ENCODE data around the gene GEMIN4. TPM values are rescaled to one million over a fixed set of nuclear protein-coding genes. Genes with fewer than 3 reads are reported as not detected.

The GEMIN4 gene
- total and polyA plus RNA-seq, 4 donors = 2.8 to 7.0 (median 5.9) TPM

- TF ChIP-seq ZBTB33 (IDR thresholded peaks at IDR 0.05) (no peak), CTCF (IDR thresholded peaks at IDR 0.05; ENCODE audit: low read depth, low read length, missing input control) (no peak), RXRA (IDR thresholded peaks at IDR 0.05) (no peak), NR2F2 (IDR thresholded peaks at IDR 0.05) (no peak), FOXA1 (IDR thresholded peaks at IDR 0.05) (no peak), HNF4G (IDR thresholded peaks at IDR 0.05) (no peak), HNF4A (conservative IDR thresholded peaks at IDR 0.05) (no peak), GABPA (IDR thresholded peaks at IDR 0.05 in 1 of 2, conservative IDR thresholded peaks at IDR 0.05 in 1 of 2) (no peak), MAX (IDR thresholded peaks at IDR 0.05) (no peak), ATF3 (IDR thresholded peaks at IDR 0.05) (no peak), FOXA2 (IDR thresholded peaks at IDR 0.05) (no peak), SP1 (IDR thresholded peaks at IDR 0.05) (no peak)
- H3K27me3 ChIP-seq (ENCODE audit: control insufficient read depth in 4 of 4, insufficient read depth in 4 of 4, low read length in 3 of 4) = no peaks in the 10 kb centered on the region
- H3K27ac ChIP-seq (ENCODE audit: low read depth in 1 of 2, low read length in 2 of 2) = no peak overlapping the region
- WGBS = 94% methylated on average over 14 of the region's 14 CpGs
- no peak for DNase-seq (ENCODE audit: low spot score)
- H3K9ac ChIP-seq (ENCODE audit: low read depth in 1 of 2, low read length in 2 of 2) = no peak overlapping the region
- no peaks in the 10 kb centered on the region for H3K9me3 ChIP-seq (ENCODE audit: control insufficient read depth in 4 of 4, low read length in 3 of 4)
- peaks cover 0 to 5% (median 0%) of the 10 kb centered on the region in 4 donors for H3K4me1 ChIP-seq (ENCODE audit: control insufficient read depth in 4 of 4, insufficient read depth in 4 of 4, low read length in 3 of 4)
- peaks cover 4 to 37% (median 23%) of the 10 kb centered on the region in 4 donors for H3K36me3 ChIP-seq (ENCODE audit: control insufficient read depth in 4 of 4, insufficient read depth in 3 of 4, low read depth in 1 of 4, low read length in 3 of 4)
- no peak overlapping the region for H3K4me3 ChIP-seq (ENCODE audit: low read depth in 1 of 3, low read length in 3 of 3)
Measured at GRCh38 chr17:789160-789840, 37.2 kb upstream of the GEMIN4 start.

- TF ChIP-seq FOXA2 (IDR thresholded peaks at IDR 0.05) (no peak), HNF4G (IDR thresholded peaks at IDR 0.05) (no peak), RAD21 (IDR thresholded peaks at IDR 0.05) (no peak), FOXA1 (IDR thresholded peaks at IDR 0.05) (no peak)
- Histone ChIP-seq H3K9me3 (ENCODE audit: control insufficient read depth in 4 of 4, low read length in 3 of 4) (no peaks in the 10 kb centered on the region), H3K4me3 (ENCODE audit: low read depth in 1 of 3, low read length in 3 of 3) (no peak overlapping the region), H3K9ac (ENCODE audit: low read depth in 1 of 2, low read length in 2 of 2) (no peak overlapping the region), H3K36me3 (ENCODE audit: control insufficient read depth in 4 of 4, insufficient read depth in 3 of 4, low read depth in 1 of 4, low read length in 3 of 4) (peaks cover 4 to 37% (median 25%) of the 10 kb centered on the region in 4 donors), H3K4me1 (ENCODE audit: control insufficient read depth in 4 of 4, insufficient read depth in 4 of 4, low read length in 3 of 4) (peaks cover 0 to 12% (median 6%) of the 10 kb centered on the region in 4 donors), H3K27ac (ENCODE audit: low read depth in 1 of 2, low read length in 2 of 2) (no peak overlapping the region), H3K27me3 (ENCODE audit: control insufficient read depth in 4 of 4, insufficient read depth in 4 of 4, low read length in 3 of 4) (no peaks in the 10 kb centered on the region)
- no peak for DNase-seq (ENCODE audit: low spot score)
- WGBS = 93% methylated on average over 4 of the region's 4 CpGs
Measured at GRCh38 chr17:788551-788950, 36.5 kb upstream of the GEMIN4 start.
